T follicular helper cell (primary cell): ENCODE data around the gene XXYLT1.

ENCODE experiments used
- DNase-seq: peaks from one replicate; pipeline ENCODE4 v3.0.0-alpha.2; 2020; ENCODE audit warnings: low read depth

The XXYLT1 gene

GRCh38 chr3:195267096-195267495, 3.9 kb downstream of the XXYLT1 start:
- no peak for DNase-seq

DNA sequence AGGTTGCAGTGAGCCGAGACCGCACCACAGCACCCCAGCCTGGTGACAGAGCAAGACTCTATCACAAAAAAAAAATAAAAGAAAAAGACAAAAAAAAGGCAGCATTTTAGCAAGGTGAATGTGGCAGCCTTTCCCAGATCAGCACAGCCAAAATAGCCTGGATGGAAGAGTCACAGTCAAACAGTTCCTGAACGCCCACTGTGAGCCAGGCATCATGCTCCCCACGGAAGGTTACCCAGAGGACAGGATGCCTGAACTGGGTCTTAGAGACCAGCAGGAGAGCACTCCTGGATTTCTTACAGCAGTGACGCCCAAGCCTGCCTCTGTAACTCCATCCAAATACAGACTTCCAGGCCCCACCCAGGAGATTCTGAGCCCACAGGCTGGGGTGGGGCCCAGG, 4.5 kb downstream of the XXYLT1 start:
- no peak for DNase-seq

- DNase-seq = no peak
Measured at GRCh38 chr3:195265363-195265976, 5.5 kb downstream of the XXYLT1 start.

GRCh38 chr3:195263925-195264600, 6.9 kb downstream of the XXYLT1 start:
- DNase-seq = no peak

- no peak for DNase-seq
Measured at GRCh38 chr3:195263193-195263924, 7.6 kb downstream of the XXYLT1 start.

DNA sequence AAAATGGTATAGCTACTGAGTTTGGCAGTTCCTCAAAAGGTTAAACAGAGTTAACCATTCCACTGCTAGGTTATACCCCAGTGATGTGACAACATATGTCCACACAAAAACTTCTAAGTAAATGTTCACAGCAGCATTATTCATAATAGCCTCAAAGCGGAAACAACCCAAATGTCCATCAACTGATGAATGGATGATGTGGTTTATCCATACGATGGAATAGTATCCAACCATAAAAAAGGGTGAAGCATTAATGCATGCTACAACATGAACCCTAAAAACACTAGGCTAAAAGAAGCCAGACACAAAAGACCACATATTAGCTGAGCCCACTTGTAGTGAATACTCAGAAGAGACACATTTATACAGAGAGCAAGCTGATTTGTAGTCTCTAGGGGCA, 9.0 kb downstream of the XXYLT1 start:
- no peak for DNase-seq

DNA sequence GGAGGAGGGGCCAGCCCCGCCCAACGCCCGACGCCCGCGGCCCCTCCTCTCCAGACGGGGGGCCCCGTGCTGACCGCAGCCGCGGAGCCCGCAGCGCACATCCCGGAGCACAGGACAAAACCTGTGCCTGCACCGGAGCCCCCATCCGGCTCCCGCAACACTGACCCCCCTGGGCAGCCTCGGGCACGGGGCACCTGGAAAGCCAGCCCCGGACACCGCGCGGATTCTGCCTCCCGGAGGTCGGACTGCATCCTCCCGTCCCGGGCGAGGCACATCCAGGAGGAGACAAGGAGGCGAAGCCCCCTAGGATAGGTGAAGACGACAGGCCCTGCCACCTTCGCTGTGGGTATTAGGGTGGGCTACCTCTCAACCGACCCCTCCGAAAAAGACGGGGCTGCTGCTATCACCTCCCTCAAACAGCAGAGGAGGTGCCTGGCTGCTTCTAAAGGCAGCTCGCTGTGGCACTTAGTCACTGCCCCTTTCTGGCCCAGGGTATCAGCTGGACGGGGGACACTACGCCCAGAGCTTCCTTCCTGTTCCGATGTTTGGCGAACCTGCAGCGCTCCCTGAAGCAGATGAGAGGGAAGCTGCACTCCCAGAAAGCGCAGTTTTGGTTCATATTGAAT, 10.6 kb downstream of the XXYLT1 start:
- DNase-seq = no peak

DNA sequence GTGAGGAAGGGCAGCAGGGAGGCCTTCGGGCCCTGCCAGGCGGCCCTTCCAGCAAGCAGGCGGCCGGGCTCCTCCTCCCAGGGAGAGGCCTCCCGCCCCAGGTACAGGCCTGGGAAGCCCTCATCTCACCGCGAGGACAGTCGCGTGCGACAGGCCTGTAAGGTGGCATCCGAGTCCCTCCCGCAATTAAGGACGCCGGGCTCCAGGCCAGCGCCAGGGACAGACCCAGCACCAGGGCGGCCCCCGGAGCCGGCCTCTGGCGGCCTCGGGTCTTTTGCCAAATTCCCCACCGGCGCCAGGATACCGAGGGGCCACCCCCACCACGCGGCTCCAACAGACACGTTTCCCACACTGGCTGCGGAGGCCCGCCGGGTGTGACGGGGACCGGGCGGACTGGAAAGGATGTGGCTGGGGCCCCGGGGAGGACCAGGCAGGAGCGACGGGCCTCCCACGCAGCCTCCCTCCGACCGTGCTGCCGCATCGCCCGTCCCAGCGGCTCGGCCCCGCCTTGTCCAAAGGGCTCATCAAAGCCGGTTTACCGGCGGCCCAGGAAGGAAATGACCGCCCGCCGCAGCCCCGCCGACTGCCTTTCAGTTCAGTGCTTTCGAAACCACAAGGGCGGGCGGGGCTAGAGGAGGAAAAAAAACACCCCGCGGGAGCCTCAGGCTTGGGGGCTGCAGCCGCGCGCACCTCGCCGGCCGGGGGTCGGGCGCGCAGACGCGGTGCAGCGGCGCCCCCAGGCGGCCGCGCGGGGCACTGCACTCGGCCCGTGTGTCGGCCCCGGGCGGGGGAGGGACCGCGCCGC, 11.3 kb downstream of the XXYLT1 start:
- peak; percentile 79 for DNase-seq

GRCh38 chr3:195259154-195259474, 11.8 kb downstream of the XXYLT1 start:
- no peak for DNase-seq

- no peak for DNase-seq
Measured at GRCh38 chr3:195258449-195259153, 12.4 kb downstream of the XXYLT1 start.

- DNase-seq = no peak
Measured at GRCh38 chr3:195257454-195258448, 13.2 kb downstream of the XXYLT1 start.

- DNase-seq = no peak
Measured at GRCh38 chr3:195256639-195257453, 14.1 kb downstream of the XXYLT1 start.

DNA sequence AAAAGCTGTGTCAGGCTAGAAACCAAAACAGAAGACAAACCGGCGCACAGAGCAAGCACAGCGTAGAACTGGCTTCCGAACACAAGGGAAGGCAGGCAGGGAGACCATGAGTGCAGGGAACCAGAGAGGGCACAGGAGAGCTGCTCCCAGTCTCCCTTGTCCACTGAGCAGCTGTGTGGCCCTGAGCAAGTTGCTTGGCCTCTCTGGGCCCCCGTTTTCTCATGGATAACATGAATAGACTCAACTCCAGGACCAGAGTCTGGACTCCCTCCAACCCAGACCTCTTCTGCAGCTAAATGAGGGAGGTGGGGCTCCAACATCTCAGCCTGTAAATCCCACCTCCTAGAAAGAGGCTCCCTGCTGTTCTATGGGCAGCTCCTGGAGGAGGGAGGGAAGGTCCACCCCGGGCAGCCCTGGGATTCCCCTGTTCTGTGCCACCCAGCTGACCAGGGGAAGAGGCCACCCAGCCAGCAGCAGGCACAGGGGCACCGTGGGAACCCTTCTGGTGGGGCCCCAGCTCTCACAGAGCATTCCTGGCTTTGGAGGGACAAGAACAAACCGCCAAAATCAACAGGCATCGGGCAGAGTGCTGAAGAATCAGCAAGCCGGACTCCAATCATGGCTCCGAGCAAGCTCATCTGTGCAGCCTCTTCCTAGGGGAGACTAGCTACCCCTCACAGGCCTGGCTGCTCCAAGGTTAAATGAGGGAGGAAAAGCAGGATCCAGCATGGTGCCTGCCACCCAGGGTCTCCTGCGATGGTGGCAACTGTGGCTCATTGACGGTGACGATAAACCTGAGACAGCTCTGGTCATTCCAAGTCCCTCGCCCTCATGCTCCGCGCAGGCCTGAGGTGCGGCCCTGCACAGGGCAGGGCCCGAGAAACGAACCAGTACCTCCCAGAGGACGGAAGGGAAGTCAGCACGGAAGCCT, 15.1 kb downstream of the XXYLT1 start:
- no peak for DNase-seq

- no peak for DNase-seq
Measured at GRCh38 chr3:195255176-195255500, 15.8 kb downstream of the XXYLT1 start.

DNA sequence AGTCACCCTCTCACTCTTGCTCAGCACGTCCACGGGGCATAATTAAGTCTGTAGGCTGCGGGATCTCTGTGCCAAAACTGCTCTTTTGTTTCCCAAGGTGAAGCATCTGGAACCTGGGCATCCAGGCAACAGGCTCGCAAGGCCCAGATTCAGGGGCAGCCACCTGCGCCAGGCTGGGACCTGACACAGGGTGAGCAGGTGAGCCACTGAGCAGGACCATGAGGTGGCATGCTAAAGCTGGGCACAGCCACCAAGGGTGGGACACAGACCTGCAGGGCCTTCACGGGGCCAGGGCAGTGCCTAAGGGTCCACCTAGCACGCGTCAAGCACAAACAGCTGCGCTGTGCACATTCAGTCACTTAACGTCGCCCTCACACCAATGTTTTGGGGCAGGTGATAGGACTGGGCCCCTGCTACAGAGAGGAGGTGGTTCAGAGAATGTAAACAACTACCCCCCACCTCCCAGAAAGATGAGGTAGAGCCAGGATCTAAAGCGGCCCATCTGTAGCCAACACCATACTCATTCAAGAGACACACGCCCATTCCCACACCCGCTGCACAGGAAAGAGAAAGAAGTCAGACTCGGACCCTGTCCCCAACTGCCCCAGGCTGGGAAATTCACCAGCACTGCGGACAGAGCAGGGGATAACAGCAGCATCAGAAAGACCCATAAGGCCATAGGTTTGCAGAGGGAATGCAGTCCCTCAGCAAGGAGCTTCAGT, 16.3 kb downstream of the XXYLT1 start:
- DNase-seq = no peak

- DNase-seq = no peak
Measured at GRCh38 chr3:195253923-195254432, 17.0 kb downstream of the XXYLT1 start.

DNA sequence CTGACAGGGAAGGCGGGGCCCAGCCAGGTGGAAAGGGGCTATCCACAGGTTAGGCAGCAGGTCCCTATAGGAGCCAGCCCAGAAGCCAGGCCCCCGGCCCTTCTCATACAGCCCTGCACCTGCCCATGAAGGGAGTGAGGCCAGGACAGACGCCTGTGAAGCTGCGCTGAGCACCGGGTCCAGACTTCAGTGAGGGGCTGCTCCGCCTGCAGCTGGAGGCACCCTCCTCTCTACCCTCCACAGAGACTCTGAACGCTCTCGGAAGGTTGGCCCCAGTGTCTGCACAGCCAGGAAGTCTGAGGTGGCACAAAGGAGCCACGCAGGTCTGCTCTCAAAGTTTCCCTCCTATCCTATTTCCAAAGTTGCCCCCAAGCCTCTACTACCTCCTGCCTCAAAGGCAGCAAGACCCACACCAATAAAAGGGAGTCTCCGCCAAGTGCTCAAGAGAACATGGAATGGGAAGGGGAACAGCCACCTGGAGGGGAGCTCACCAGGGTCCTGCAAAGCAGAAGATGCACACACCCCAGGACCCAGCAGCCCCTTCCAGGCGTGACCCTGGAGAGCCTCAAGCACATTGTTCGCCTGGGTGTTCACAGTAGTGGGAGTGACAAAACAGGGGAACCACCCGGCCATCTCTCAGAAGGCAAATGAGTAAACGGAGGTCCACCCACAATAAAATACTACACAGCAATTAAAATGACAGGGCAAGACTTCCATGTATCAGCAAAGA, 19.5 kb downstream of the XXYLT1 start:
- no peak for DNase-seq
